Activated naive CD8-positive, alpha-beta T cell (primary cell): ENCODE results near the gene GOLT1A.

ENCODE experiments used
- H3K27ac Mint-ChIP-seq: one replicate; pipeline ENCODE4 v1.8.0; 2021; ENCODE audit warnings: mixed read lengths
- H3K27me3 Mint-ChIP-seq: one replicate; pipeline ENCODE4 v1.8.0; 2021; ENCODE audit warnings: mixed read lengths
- H3K36me3 Mint-ChIP-seq: one replicate; pipeline ENCODE4 v1.8.0; 2021; ENCODE audit warnings: mixed read lengths
- H3K4me1 Mint-ChIP-seq: one replicate; pipeline ENCODE4 v1.8.0; 2021; ENCODE audit warnings: low read depth, mixed read lengths
- H3K4me3 Mint-ChIP-seq: one replicate; pipeline ENCODE4 v1.8.0; 2021; ENCODE audit warnings: mild to moderate bottlenecking, mixed read lengths
- H3K9me3 Mint-ChIP-seq: one replicate; pipeline ENCODE4 v1.8.0; 2021; ENCODE audit warnings: low read depth, mixed read lengths

The GOLT1A gene

GRCh38 chr1:204230211-204230610 is 16.4 kb upstream of the GOLT1A start:
- H3K4me1 Mint-ChIP-seq: no peaks in the 10 kb centered on the region

GRCh38 chr1:204228896-204229295 is 15.1 kb upstream of the GOLT1A start:
- no peaks in the 10 kb centered on the region for H3K27me3 Mint-ChIP-seq
- no peaks in the 10 kb centered on the region for H3K36me3 Mint-ChIP-seq
- H3K4me3 Mint-ChIP-seq: no peak overlapping the region
- H3K9me3 Mint-ChIP-seq: no peaks in the 10 kb centered on the region
- H3K4me1 Mint-ChIP-seq: no peaks in the 10 kb centered on the region
- no peak overlapping the region for H3K27ac Mint-ChIP-seq

More at GRCh38 chr1:204230211-204230610, 16.4 kb upstream of the GOLT1A start:
- H3K9me3 Mint-ChIP-seq: no peaks in the 10 kb centered on the region
- no peaks in the 10 kb centered on the region for H3K36me3 Mint-ChIP-seq
- H3K27me3 Mint-ChIP-seq: no peaks in the 10 kb centered on the region
- no peak overlapping the region for H3K27ac Mint-ChIP-seq
- no peak overlapping the region for H3K4me3 Mint-ChIP-seq

GRCh38 chr1:204227996-204228785 is 14.4 kb upstream of the GOLT1A start:
- no peak overlapping the region for H3K4me3 Mint-ChIP-seq
- H3K27ac Mint-ChIP-seq: no peak overlapping the region
- no peaks in the 10 kb centered on the region for H3K9me3 Mint-ChIP-seq
- no peaks in the 10 kb centered on the region for H3K36me3 Mint-ChIP-seq
- no peaks in the 10 kb centered on the region for H3K4me1 Mint-ChIP-seq
- H3K27me3 Mint-ChIP-seq: no peaks in the 10 kb centered on the region

GRCh38 chr1:204227351-204227750 is 13.6 kb upstream of the GOLT1A start:
- Mint-ChIP-seq H3K9me3 (no peaks in the 10 kb centered on the region), H3K4me1 (no peaks in the 10 kb centered on the region), H3K27me3 (no peaks in the 10 kb centered on the region), H3K4me3 (no peak overlapping the region), H3K36me3 (no peaks in the 10 kb centered on the region), H3K27ac (no peak overlapping the region)

GRCh38 chr1:204225841-204226735 is 12.3 kb upstream of the GOLT1A start:
- H3K27me3 Mint-ChIP-seq: no peaks in the 10 kb centered on the region
- H3K9me3 Mint-ChIP-seq: no peaks in the 10 kb centered on the region
- H3K36me3 Mint-ChIP-seq: no peaks in the 10 kb centered on the region
- no peak overlapping the region for H3K4me3 Mint-ChIP-seq
- no peak overlapping the region for H3K27ac Mint-ChIP-seq
- H3K4me1 Mint-ChIP-seq: no peaks in the 10 kb centered on the region

- Mint-ChIP-seq H3K27ac (no peak overlapping the region), H3K4me3 (no peak overlapping the region), H3K9me3 (no peaks in the 10 kb centered on the region), H3K36me3 (no peaks in the 10 kb centered on the region), H3K4me1 (no peaks in the 10 kb centered on the region), H3K27me3 (no peaks in the 10 kb centered on the region)
Measured at GRCh38 chr1:204224655-204225054, 10.9 kb upstream of the GOLT1A start.

- Mint-ChIP-seq H3K27ac (no peak overlapping the region), H3K4me3 (no peak overlapping the region), H3K4me1 (peaks cover 7% of the 10 kb centered on the region), H3K27me3 (no peaks in the 10 kb centered on the region), H3K9me3 (no peaks in the 10 kb centered on the region), H3K36me3 (no peaks in the 10 kb centered on the region)
Measured at GRCh38 chr1:204223129-204223860, 9.5 kb upstream of the GOLT1A start.

GRCh38 chr1:204222764-204223055 is 8.9 kb upstream of the GOLT1A start:
- Mint-ChIP-seq H3K36me3 (no peaks in the 10 kb centered on the region), H3K27me3 (no peaks in the 10 kb centered on the region), H3K9me3 (no peaks in the 10 kb centered on the region), H3K27ac (no peak overlapping the region), H3K4me3 (no peak overlapping the region), H3K4me1 (peaks cover 11% of the 10 kb centered on the region)

GRCh38 chr1:204222006-204222763 is 8.4 kb upstream of the GOLT1A start:
- no peak overlapping the region for H3K27ac Mint-ChIP-seq
- no peaks in the 10 kb centered on the region for H3K27me3 Mint-ChIP-seq
- H3K36me3 Mint-ChIP-seq: no peaks in the 10 kb centered on the region
- H3K9me3 Mint-ChIP-seq: no peaks in the 10 kb centered on the region
- H3K4me1 Mint-ChIP-seq: peaks cover 11% of the 10 kb centered on the region
- H3K4me3 Mint-ChIP-seq: no peak overlapping the region

- H3K4me1 Mint-ChIP-seq: peaks cover 11% of the 10 kb centered on the region
- H3K9me3 Mint-ChIP-seq: no peaks in the 10 kb centered on the region
- no peaks in the 10 kb centered on the region for H3K36me3 Mint-ChIP-seq
- no peak overlapping the region for H3K27ac Mint-ChIP-seq
- H3K27me3 Mint-ChIP-seq: no peaks in the 10 kb centered on the region
- H3K4me3 Mint-ChIP-seq: no peak overlapping the region
Measured at GRCh38 chr1:204221271-204221670, 7.5 kb upstream of the GOLT1A start.

- peaks cover 11% of the 10 kb centered on the region for H3K4me1 Mint-ChIP-seq
- no peaks in the 10 kb centered on the region for H3K9me3 Mint-ChIP-seq
Measured at GRCh38 chr1:204219971-204220616, 6.3 kb upstream of the GOLT1A start.

GRCh38 chr1:204218552-204218951 is 4.8 kb upstream of the GOLT1A start:
- Mint-ChIP-seq H3K27me3 (no peaks in the 10 kb centered on the region), H3K36me3 (no peaks in the 10 kb centered on the region), H3K9me3 (no peaks in the 10 kb centered on the region), H3K27ac (no peak overlapping the region), H3K4me1 (peaks cover 17% of the 10 kb centered on the region), H3K4me3 (no peak overlapping the region)

More at GRCh38 chr1:204219971-204220616, 6.3 kb upstream of the GOLT1A start:
- H3K4me3 Mint-ChIP-seq: no peak overlapping the region
- no peaks in the 10 kb centered on the region for H3K27me3 Mint-ChIP-seq
- H3K36me3 Mint-ChIP-seq: no peaks in the 10 kb centered on the region
- H3K27ac Mint-ChIP-seq: no peak overlapping the region

- H3K36me3 Mint-ChIP-seq: no peaks in the 10 kb centered on the region
- no peak overlapping the region for H3K4me3 Mint-ChIP-seq
- peaks cover 17% of the 10 kb centered on the region for H3K4me1 Mint-ChIP-seq
- H3K9me3 Mint-ChIP-seq: no peaks in the 10 kb centered on the region
- H3K27ac Mint-ChIP-seq: no peak overlapping the region
- no peaks in the 10 kb centered on the region for H3K27me3 Mint-ChIP-seq
Measured at GRCh38 chr1:204217648-204218000, 3.8 kb upstream of the GOLT1A start.
